DMS79 (cell line): ENCODE data around the gene MAPRE2.

Experiments used
- DNase-seq: peaks from one replicate; lab custom pipeline; 2025; lab: John Stamatoyannopoulos, UW

Gene MAPRE2

GRCh38 chr18:35040988-35041814 is at the start of gene MAPRE2:
Gene MAPRE2 (plus strand): TSS chr18:35041413. CDS start chr18:35041540, 127 bp downstream.
- peak; percentile 90 for DNase-seq

GRCh38 chr18:34991561-34991960 is 49.7 kb upstream of the MAPRE2 start:
- no peak for DNase-seq

GRCh38 chr18:34993289-34993688 is 47.9 kb upstream of the MAPRE2 start:
- DNase-seq, result no peak

- DNase-seq, result no peak
These were observed 45.5 kb upstream of the MAPRE2 start for GRCh38 chr18:34995746-34996145.

GRCh38 chr18:34998661-34999060 is 42.6 kb upstream of the MAPRE2 start:
- DNase-seq, result no peak

GRCh38 chr18:34999756-35000289 is 41.4 kb upstream of the MAPRE2 start:
- DNase-seq, result peak; percentile 54

GRCh38 chr18:35000457-35000856 is 40.8 kb upstream of the MAPRE2 start:
- DNase-seq, result no peak

- DNase-seq, result no peak
These were observed 39.1 kb upstream of the MAPRE2 start for GRCh38 chr18:35002120-35002519.

- peak; percentile 21 for DNase-seq
These were observed 35.1 kb upstream of the MAPRE2 start for GRCh38 chr18:35005963-35006577.

- no peak for DNase-seq
These were observed 31.1 kb upstream of the MAPRE2 start for GRCh38 chr18:35010156-35010555.

GRCh38 chr18:35010993-35011392 is 30.2 kb upstream of the MAPRE2 start:
- no peak for DNase-seq

GRCh38 chr18:35019933-35020332 is 21.3 kb upstream of the MAPRE2 start:
- DNase-seq, result no peak

GRCh38 chr18:35022426-35023001 is 18.7 kb upstream of the MAPRE2 start:
- no peak for DNase-seq

GRCh38 chr18:35024196-35024595 is 17.0 kb upstream of the MAPRE2 start:
- DNase-seq, result no peak

- peak; percentile 82 for DNase-seq
These were observed 16.2 kb upstream of the MAPRE2 start for GRCh38 chr18:35024965-35025364.

- no peak for DNase-seq
These were observed 14.7 kb upstream of the MAPRE2 start for GRCh38 chr18:35026407-35027061.

- no peak for DNase-seq
These were observed 14.0 kb upstream of the MAPRE2 start for GRCh38 chr18:35027206-35027605.

- DNase-seq, result no peak
These were observed 12.7 kb upstream of the MAPRE2 start for GRCh38 chr18:35028536-35028935.

- DNase-seq, result no peak
These were observed 12.1 kb upstream of the MAPRE2 start for GRCh38 chr18:35029103-35029502.

GRCh38 chr18:35029770-35030169 is 11.4 kb upstream of the MAPRE2 start:
- no peak for DNase-seq

GRCh38 chr18:35030277-35030989 is 10.8 kb upstream of the MAPRE2 start:
- no peak for DNase-seq

- no peak for DNase-seq
These were observed 9.1 kb upstream of the MAPRE2 start for GRCh38 chr18:35032113-35032512.
